Activated T-cell treated with anti-CD3 and anti-CD28 coated beads, Interleukin-2, amount 50 U/mL, for 72 hours (primary cell): ENCODE measurements around the gene KCNMB2. TPM values are rescaled to one million over a fixed set of nuclear protein-coding genes. Genes with fewer than 3 reads are reported as not detected.

Experiments used
- ATAC-seq, 2 donors: fragments of 150-1000 bp; cut with Tn5 transposase; replicated peaks in 1 of 2; 2 replicates each; pipeline ENCODE4 v1.10.0; 2021; ENCODE audit warnings: moderate library complexity in 2 of 2, mild to moderate bottlenecking in 1 of 2
- DNase-seq, 2 donors: peaks; one replicate each; pipeline ENCODE4 v3.0.0; 2021 to 2022; ENCODE audit warnings: mixed read lengths in 1 of 2
- H3K27ac Mint-ChIP-seq: one replicate; pipeline ENCODE4 v1.8.0; 2022; ENCODE audit warnings: mild to moderate bottlenecking, moderate library complexity, mixed read lengths
- H3K27me3 Mint-ChIP-seq: one replicate; pipeline ENCODE4 v1.8.0; 2022; ENCODE audit warnings: low read depth, mixed read lengths
- H3K36me3 Mint-ChIP-seq, 2 donors: one replicate each; pipeline ENCODE4 v1.8.0; 2022; ENCODE audit warnings: mixed read lengths in 2 of 2, mild to moderate bottlenecking in 1 of 2; ENCODE audit not compliant: insufficient read depth in 2 of 2
- H3K4me1 Mint-ChIP-seq: one replicate; pipeline ENCODE4 v1.8.0; 2022; ENCODE audit warnings: low read depth, mixed read lengths
- H3K4me3 Mint-ChIP-seq, 2 donors: one replicate each; pipeline ENCODE4 v1.8.0; 2022; ENCODE audit warnings: mild to moderate bottlenecking in 2 of 2, mixed read lengths in 2 of 2, moderate library complexity in 2 of 2
- H3K9me3 Mint-ChIP-seq, 2 donors: one replicate each; pipeline ENCODE4 v1.8.0; 2022; ENCODE audit warnings: mixed read lengths in 2 of 2
- total RNA-seq, 2 donors: library from RNA; stranded (reverse); gene quantifications; one replicate each; pipeline ENCODE4 v1.2.3, GENCODE V29; 2022

The KCNMB2 gene
- total RNA-seq, 2 donors from 2014 or later, result not detected

GRCh38 chr3:178646186-178646862 lies 110.1 kb downstream of the KCNMB2 start:
- Mint-ChIP-seq H3K4me1 (no peaks in the 10 kb centered on the region), H3K27me3 (no peaks in the 10 kb centered on the region), H3K27ac (no peak overlapping the region), H3K4me3 (no peak overlapping the region), H3K36me3 (no peaks in the 10 kb centered on the region), H3K9me3 (peaks cover 5 to 11% of the 10 kb centered on the region in 2 donors)
- ATAC-seq (no peak), DNase-seq (no peak)

GRCh38 chr3:178655488-178655887 lies 119.3 kb downstream of the KCNMB2 start:
- Mint-ChIP-seq H3K27me3 (no peaks in the 10 kb centered on the region), H3K27ac (no peak overlapping the region)
- ATAC-seq, result no peak

GRCh38 chr3:178658694-178659325 lies 122.6 kb downstream of the KCNMB2 start:
- ATAC-seq, result no peak

More at GRCh38 chr3:178655488-178655887, 119.3 kb downstream of the KCNMB2 start:
- peaks cover 6 to 7% of the 10 kb centered on the region in 2 donors for H3K9me3 Mint-ChIP-seq
- H3K4me3 Mint-ChIP-seq, result no peak overlapping the region
- no peak for DNase-seq
- H3K36me3 Mint-ChIP-seq, result no peaks in the 10 kb centered on the region
- no peaks in the 10 kb centered on the region for H3K4me1 Mint-ChIP-seq

GRCh38 chr3:178663201-178663934 lies 127.1 kb downstream of the KCNMB2 start:
- no peak for DNase-seq
- ATAC-seq, result no peak
- H3K4me1 Mint-ChIP-seq, result no peaks in the 10 kb centered on the region
- peaks cover under 1 to 4% of the 10 kb centered on the region in 2 donors for H3K9me3 Mint-ChIP-seq
- H3K27me3 Mint-ChIP-seq, result peaks cover 4% of the 10 kb centered on the region
- H3K4me3 Mint-ChIP-seq, result no peak overlapping the region
- no peaks in the 10 kb centered on the region for H3K36me3 Mint-ChIP-seq
- H3K27ac Mint-ChIP-seq, result no peak overlapping the region

More at GRCh38 chr3:178658694-178659325, 122.6 kb downstream of the KCNMB2 start:
- H3K36me3 Mint-ChIP-seq, result no peaks in the 10 kb centered on the region
- H3K27ac Mint-ChIP-seq, result no peak overlapping the region
- no peaks in the 10 kb centered on the region for H3K4me1 Mint-ChIP-seq
- no peak overlapping the region for H3K4me3 Mint-ChIP-seq
- H3K27me3 Mint-ChIP-seq, result no peaks in the 10 kb centered on the region
- DNase-seq, result no peak
- peaks cover 2 to 4% of the 10 kb centered on the region in 2 donors for H3K9me3 Mint-ChIP-seq

- no peaks in the 10 kb centered on the region for H3K36me3 Mint-ChIP-seq
Measured at GRCh38 chr3:178665747-178666146, 129.5 kb downstream of the KCNMB2 start.

GRCh38 chr3:178669022-178669601 lies 132.9 kb downstream of the KCNMB2 start:
- H3K27ac Mint-ChIP-seq, result no peak overlapping the region
- H3K9me3 Mint-ChIP-seq, result no peaks in the 10 kb centered on the region
- DNase-seq (no peak), ATAC-seq (no peak)
- H3K36me3 Mint-ChIP-seq, result no peaks in the 10 kb centered on the region
- H3K27me3 Mint-ChIP-seq, result peaks cover 6% of the 10 kb centered on the region
- H3K4me1 Mint-ChIP-seq, result peaks cover 6% of the 10 kb centered on the region
- H3K4me3 Mint-ChIP-seq, result no peak overlapping the region

More at GRCh38 chr3:178665747-178666146, 129.5 kb downstream of the KCNMB2 start:
- DNase-seq (no peak), ATAC-seq (no peak)
- Mint-ChIP-seq H3K27me3 (peaks cover 6% of the 10 kb centered on the region), H3K27ac (no peak overlapping the region), H3K4me1 (peaks cover 6% of the 10 kb centered on the region), H3K4me3 (no peak overlapping the region), H3K9me3 (no peaks in the 10 kb centered on the region)

GRCh38 chr3:178669758-178670157 lies 133.5 kb downstream of the KCNMB2 start:
- peaks cover 6% of the 10 kb centered on the region for H3K4me1 Mint-ChIP-seq
- H3K4me3 Mint-ChIP-seq, result no peak overlapping the region
- DNase-seq (no peak), ATAC-seq (no peak)
- H3K9me3 Mint-ChIP-seq, result no peaks in the 10 kb centered on the region
- H3K27me3 Mint-ChIP-seq, result peaks cover 6% of the 10 kb centered on the region
- H3K27ac Mint-ChIP-seq, result no peak overlapping the region
- H3K36me3 Mint-ChIP-seq, result no peaks in the 10 kb centered on the region

GRCh38 chr3:178671377-178671776 lies 135.1 kb downstream of the KCNMB2 start:
- ATAC-seq (no peak), DNase-seq (no peak)
- Mint-ChIP-seq H3K27ac (no peak overlapping the region), H3K9me3 (no peaks in the 10 kb centered on the region), H3K36me3 (no peaks in the 10 kb centered on the region), H3K4me1 (peaks cover 6% of the 10 kb centered on the region), H3K27me3 (peaks cover 6% of the 10 kb centered on the region), H3K4me3 (no peak overlapping the region)

- H3K4me3 Mint-ChIP-seq, result no peak overlapping the region
- no peaks in the 10 kb centered on the region for H3K9me3 Mint-ChIP-seq
- ATAC-seq, result no peak
- H3K27ac Mint-ChIP-seq, result no peak overlapping the region
- no peak for DNase-seq
- H3K36me3 Mint-ChIP-seq, result no peaks in the 10 kb centered on the region
- peaks cover 6% of the 10 kb centered on the region for H3K4me1 Mint-ChIP-seq
- peaks cover 6% of the 10 kb centered on the region for H3K27me3 Mint-ChIP-seq
Measured at GRCh38 chr3:178671791-178672190, 135.6 kb downstream of the KCNMB2 start.

- H3K27me3 Mint-ChIP-seq, result peaks cover 6% of the 10 kb centered on the region
- ATAC-seq (no peak), DNase-seq (no peak)
Measured at GRCh38 chr3:178672275-178672674, 136.0 kb downstream of the KCNMB2 start.

GRCh38 chr3:178673529-178673928 lies 137.3 kb downstream of the KCNMB2 start:
- no peak for DNase-seq
- no peak for ATAC-seq
- no peaks in the 10 kb centered on the region for H3K36me3 Mint-ChIP-seq
- peaks cover 6% of the 10 kb centered on the region for H3K4me1 Mint-ChIP-seq
- no peaks in the 10 kb centered on the region for H3K9me3 Mint-ChIP-seq
- H3K4me3 Mint-ChIP-seq, result no peak overlapping the region
- peaks cover under 1% of the 10 kb centered on the region for H3K27me3 Mint-ChIP-seq
- no peak overlapping the region for H3K27ac Mint-ChIP-seq

More at GRCh38 chr3:178672275-178672674, 136.0 kb downstream of the KCNMB2 start:
- Mint-ChIP-seq H3K9me3 (no peaks in the 10 kb centered on the region), H3K4me1 (peaks cover 6% of the 10 kb centered on the region), H3K36me3 (no peaks in the 10 kb centered on the region), H3K27ac (no peak overlapping the region), H3K4me3 (no peak overlapping the region)

GRCh38 chr3:178676077-178676476 lies 139.8 kb downstream of the KCNMB2 start:
- Mint-ChIP-seq H3K4me1 (no peaks in the 10 kb centered on the region), H3K27me3 (no peaks in the 10 kb centered on the region), H3K36me3 (no peaks in the 10 kb centered on the region), H3K4me3 (no peak overlapping the region), H3K9me3 (no peaks in the 10 kb centered on the region), H3K27ac (no peak overlapping the region)
- DNase-seq (no peak), ATAC-seq (no peak)
